Left ventricle myocardium superior (tissue), 1 donor: Measurements from ENCODE around the gene ZDHHC1. TPM values are rescaled to one million over a fixed set of nuclear protein-coding genes. Genes with fewer than 3 reads are reported as not detected.

ENCODE experiments used
- ATAC-seq: fragments of 200-7000 bp; cut with Tn5 transposase; one replicate; pipeline ENCODE4 v1.9.1; 2020; ENCODE audit warnings: mild to moderate bottlenecking, moderate library complexity
- DNase-seq: peaks from one replicate; pipeline ENCODE4 v3.0.0-alpha.2; 2020
- intact Hi-C: fragments of 100-400 bp; cut with micrococcal nuclease; formaldehyde crosslinking; loops from one replicate; pipeline ENCODE4 v1.11.0; 2022
- total RNA-seq: library from RNA; stranded (reverse); fragmentation: NEBNext Ultra II Directional; extraction: Animal tissue kit (Norgen Biotek cat#: 25700); gene quantifications from one replicate; pipeline ENCODE4 v1.2.1, GENCODE V29; 2021
- donor health status: DM: no; HTN: yes; CAD: no; lungs with severe emphysema.

ZDHHC1 gene
- total RNA-seq, 1 donor from 2014 or later = 3.5 TPM

GRCh38 chr16:67449336-67449735 lies 33.1 kb upstream of the ZDHHC1 start:
- intact Hi-C loops = no loop called here
- DNase-seq (peak; percentile 92), ATAC-seq (peak; percentile 64)

GRCh38 chr16:67448580-67448979 lies 32.3 kb upstream of the ZDHHC1 start:
- intact Hi-C loops = no loop called here
- DNase-seq (no peak), ATAC-seq (no peak)

GRCh38 chr16:67447508-67448076 lies 31.3 kb upstream of the ZDHHC1 start:
- DNase-seq (peak; percentile 71), ATAC-seq (peak; percentile 19)
- intact Hi-C loops = no loop called here

- intact Hi-C loops = no loop called here
- DNase-seq = no peak
- no peak for ATAC-seq
Observed at GRCh38 chr16:67446968-67447507, 30.8 kb upstream of the ZDHHC1 start.

- intact Hi-C loops = no loop called here
- DNase-seq (peak; percentile 77), ATAC-seq (peak; percentile 41)
Observed at GRCh38 chr16:67445913-67446907, 29.9 kb upstream of the ZDHHC1 start.

GRCh38 chr16:67445441-67445912 lies 29.2 kb upstream of the ZDHHC1 start:
- DNase-seq = peak; percentile 83
- intact Hi-C loops = no loop called here
- peak; percentile 54 for ATAC-seq

GRCh38 chr16:67445126-67445426 lies 28.8 kb upstream of the ZDHHC1 start:
- no peak for DNase-seq
- ATAC-seq = no peak
- intact Hi-C loops = no loop called here

- intact Hi-C loops = no loop called here
- ATAC-seq (no peak), DNase-seq (no peak)
Observed at GRCh38 chr16:67444259-67445125, 28.2 kb upstream of the ZDHHC1 start.

- ATAC-seq = peak; percentile 44
- DNase-seq = peak; percentile 76
- intact Hi-C loops = no loop called here
Observed at GRCh38 chr16:67443265-67443664, 27.0 kb upstream of the ZDHHC1 start.

- ATAC-seq (no peak), DNase-seq (no peak)
- intact Hi-C loops = no loop called here
Observed at GRCh38 chr16:67442581-67443255, 26.4 kb upstream of the ZDHHC1 start.

GRCh38 chr16:67441907-67442306 lies 25.6 kb upstream of the ZDHHC1 start:
- DNase-seq (peak; percentile 69), ATAC-seq (peak; percentile 50)
- intact Hi-C loops = no loop called here

- DNase-seq = peak; percentile 72
- ATAC-seq = peak; percentile 38
- intact Hi-C loops = no loop called here
Observed at GRCh38 chr16:67441271-67441753, 25.0 kb upstream of the ZDHHC1 start.

GRCh38 chr16:67438824-67439393 lies 22.6 kb upstream of the ZDHHC1 start:
- ATAC-seq = no peak
- no peak for DNase-seq
- intact Hi-C loops = no loop called here

- intact Hi-C loops = no loop called here
- DNase-seq (no peak), ATAC-seq (no peak)
Observed at GRCh38 chr16:67438098-67438791, 22.0 kb upstream of the ZDHHC1 start.

GRCh38 chr16:67437513-67437912 lies 21.2 kb upstream of the ZDHHC1 start:
- no peak for ATAC-seq
- intact Hi-C loops = no loop called here
- no peak for DNase-seq

- ATAC-seq = no peak
- no peak for DNase-seq
- intact Hi-C loops = no loop called here
Observed at GRCh38 chr16:67436640-67437193, 20.4 kb upstream of the ZDHHC1 start.

- intact Hi-C loops = no loop called here
- ATAC-seq = no peak
- DNase-seq = no peak
Observed at GRCh38 chr16:67435758-67436164, 19.5 kb upstream of the ZDHHC1 start.
